ENCODE data around the gene SLC24A1.

GRCh38 chr15:65626856-65627255 lies 5.1 kb downstream of the SLC24A1 start:
- TF ChIP-seq CTCF (conservative IDR thresholded peaks at IDR 0.05; ENCODE audit: low read depth, low read length) (no peak), EZH2 (IDR thresholded peaks at IDR 0.05; ENCODE audit: borderline replicate concordance, low read depth, low read length, poor library complexity, severe bottlenecking) (no peak)

All from A673 (cell line).